MG63 (cell line): ENCODE results near the gene MARK2. TPM values are rescaled to one million over a fixed set of nuclear protein-coding genes. Genes with fewer than 3 reads are reported as not detected.
A peak's percentile ranks its signal among the peaks of the same experiment; 100 is the strongest.

Experiments used
- DNase-seq: peaks from one replicate; pipeline ENCODE4 v3.0.0-alpha.2; 2020
- H3K27me3 ChIP-seq: fragments of 250-450 bp; sonication (Bioruptor Pico); 2 replicates; pipeline ENCODE4 v1.5.1; 2020; ENCODE audit warnings: mild to moderate bottlenecking, moderate library complexity
- H3K36me3 ChIP-seq: fragments of 250-450 bp; sonication (Bioruptor Pico); 2 replicates; pipeline ENCODE4 v1.5.1; 2020; ENCODE audit warnings: mild to moderate bottlenecking, moderate library complexity
- H3K4me3 ChIP-seq: fragments of 250-450 bp; sonication (Bioruptor Pico); 2 replicates; pipeline ENCODE4 v1.5.1; 2020; ENCODE audit warnings: mild to moderate bottlenecking, moderate library complexity
- H3K9me3 ChIP-seq: fragments of 250-450 bp; sonication (Bioruptor Pico); 2 replicates; pipeline ENCODE4 v1.5.1; 2020; ENCODE audit warnings: mild to moderate bottlenecking, moderate library complexity
- total RNA-seq: library from RNA; depleted of rRNA; stranded (reverse); fragments of >200 nt; shearing (Covaris generic); gene quantifications from 2 replicates; pipeline ENCODE4 v1.2.3, GENCODE V29; 2014; ENCODE audit warnings: low replicate concordance

Gene MARK2
- total RNA-seq, 1 experiment from 2014 or later: 10.1 TPM

DNA sequence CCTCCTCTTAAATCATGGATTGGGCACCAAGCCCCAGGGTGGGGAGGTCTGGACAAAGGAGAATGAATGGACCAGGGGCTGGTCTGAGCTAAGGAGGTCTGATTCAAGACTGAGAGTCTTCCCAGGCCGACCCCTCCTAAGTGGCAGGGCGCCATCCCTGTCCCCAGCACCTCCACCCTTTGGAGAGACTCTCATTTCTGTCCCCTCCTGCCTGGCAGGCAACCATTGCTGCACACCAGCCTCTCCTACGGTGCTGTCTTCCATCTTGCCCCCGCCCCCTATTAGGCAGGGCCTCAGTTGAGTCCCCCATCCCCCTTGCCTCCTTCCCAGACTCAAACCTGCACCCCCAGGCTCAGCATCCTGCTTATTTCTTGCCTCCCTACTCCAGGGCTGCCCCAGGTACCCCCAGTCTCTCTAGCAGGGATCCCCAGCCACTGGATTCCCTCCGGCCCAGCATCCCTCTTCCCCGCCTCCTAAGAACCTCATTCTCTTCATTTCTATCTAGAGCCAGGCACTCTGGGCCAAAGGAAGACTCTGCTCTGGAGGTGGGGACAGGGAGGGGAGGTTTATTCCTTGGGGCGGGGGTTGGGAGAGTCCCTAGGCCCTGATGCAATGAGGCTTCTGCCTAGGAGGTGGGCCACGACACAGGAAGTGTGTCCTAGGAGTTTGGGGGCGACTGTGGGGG lies 79.7 kb downstream of the MARK2 start:
- no peaks in the 10 kb centered on the region for H3K9me3 ChIP-seq
- no peak overlapping the region for H3K4me3 ChIP-seq
- no peak for DNase-seq
- 0 out of 2 replicates have a peak, but pooled peaks cover 2% of the 10 kb centered on the region for H3K27me3 ChIP-seq
- no peaks in the 10 kb centered on the region for H3K36me3 ChIP-seq

GRCh38 chr11:63919267-63920125 lies 80.6 kb downstream of the MARK2 start:
- no peaks in the 10 kb centered on the region for H3K9me3 ChIP-seq
- H3K36me3 ChIP-seq: no peaks in the 10 kb centered on the region
- no peak overlapping the region for H3K4me3 ChIP-seq
- DNase-seq: no peak
- H3K27me3 ChIP-seq: 0 out of 2 replicates have a peak, but pooled peaks cover 2% of the 10 kb centered on the region

GRCh38 chr11:63920126-63920938 lies 81.4 kb downstream of the MARK2 start:
- H3K27me3 ChIP-seq: 0 out of 2 replicates have a peak, but pooled peaks cover 2% of the 10 kb centered on the region
- no peaks in the 10 kb centered on the region for H3K9me3 ChIP-seq
- no peak for DNase-seq
- no peaks in the 10 kb centered on the region for H3K36me3 ChIP-seq
- no peak overlapping the region for H3K4me3 ChIP-seq

- DNase-seq: no peak
- Histone ChIP-seq H3K27me3 (0 out of 2 replicates have a peak, but pooled peaks cover 2% of the 10 kb centered on the region), H3K4me3 (no peak overlapping the region), H3K36me3 (no peaks in the 10 kb centered on the region), H3K9me3 (no peaks in the 10 kb centered on the region)
Observed at GRCh38 chr11:63920939-63921417, 82.1 kb downstream of the MARK2 start.

GRCh38 chr11:63922673-63923192 lies 83.8 kb downstream of the MARK2 start:
- H3K4me3 ChIP-seq: no peak overlapping the region
- no peaks in the 10 kb centered on the region for H3K36me3 ChIP-seq
- DNase-seq: no peak
- H3K27me3 ChIP-seq: no peaks in the 10 kb centered on the region
- H3K9me3 ChIP-seq: no peaks in the 10 kb centered on the region

DNA sequence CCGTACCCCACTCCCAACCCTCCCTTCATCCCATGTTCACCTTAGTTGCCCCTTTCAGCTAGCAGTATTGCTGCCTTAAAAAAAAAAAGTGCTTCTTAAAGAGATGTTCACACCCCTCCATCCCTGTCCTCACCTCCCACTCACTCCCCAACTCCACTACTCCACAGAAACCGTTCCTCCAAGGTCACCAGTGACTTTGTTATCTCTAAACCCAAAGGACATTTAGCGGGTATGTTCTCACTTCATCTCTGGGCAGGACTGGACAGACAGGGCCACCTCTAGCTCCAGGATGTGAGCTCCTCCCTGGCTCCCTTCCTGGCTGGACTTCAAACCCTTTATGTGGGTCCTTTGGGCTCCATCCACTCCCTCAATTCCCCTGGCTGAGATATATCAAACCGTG lies 84.4 kb downstream of the MARK2 start:
- no peaks in the 10 kb centered on the region for H3K36me3 ChIP-seq
- no peak for DNase-seq

GRCh38 chr11:63929616-63930015 lies 90.7 kb downstream of the MARK2 start:
- H3K9me3 ChIP-seq: no peaks in the 10 kb centered on the region
- H3K27me3 ChIP-seq: 0 out of 2 replicates have a peak, but pooled peaks cover 3% of the 10 kb centered on the region
- H3K36me3 ChIP-seq: no peaks in the 10 kb centered on the region
- no peak for DNase-seq
- no peak overlapping the region for H3K4me3 ChIP-seq

More for the DNA sequence above, 84.4 kb downstream of the MARK2 start:
- no peaks in the 10 kb centered on the region for H3K9me3 ChIP-seq
- H3K4me3 ChIP-seq: no peak overlapping the region
- H3K27me3 ChIP-seq: 0 out of 2 replicates have a peak, but pooled peaks cover 1% of the 10 kb centered on the region

- DNase-seq: no peak
- Histone ChIP-seq H3K9me3 (no peaks in the 10 kb centered on the region), H3K36me3 (no peaks in the 10 kb centered on the region), H3K4me3 (no peak overlapping the region), H3K27me3 (0 out of 2 replicates have a peak, but pooled peaks cover 3% of the 10 kb centered on the region)
Observed at GRCh38 chr11:63931045-63931444, 92.1 kb downstream of the MARK2 start.

DNA sequence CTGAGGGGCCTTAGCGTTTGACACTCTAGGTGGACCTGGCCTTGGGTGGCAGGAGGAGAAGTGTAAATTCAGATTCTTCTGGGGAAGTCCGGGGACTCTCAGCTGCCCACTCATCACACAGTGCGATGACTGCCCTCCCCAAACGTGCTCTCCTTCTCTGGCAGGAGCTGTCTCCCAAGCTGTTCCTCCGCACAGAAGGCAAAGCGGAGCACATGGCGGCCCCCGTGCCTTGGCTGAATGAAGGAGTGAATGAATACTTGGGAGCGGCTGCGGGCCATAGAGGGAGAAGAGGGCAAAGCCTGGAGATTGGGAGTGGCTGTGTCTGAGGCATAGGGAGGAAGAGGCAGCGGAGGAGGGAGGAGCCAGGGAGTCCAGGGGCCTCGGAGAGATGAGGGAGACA lies 93.0 kb downstream of the MARK2 start:
- H3K27me3 ChIP-seq: 0 out of 2 replicates have a peak, but pooled peaks cover 3% of the 10 kb centered on the region
- no peak overlapping the region for H3K4me3 ChIP-seq
- H3K9me3 ChIP-seq: no peaks in the 10 kb centered on the region
- DNase-seq: no peak
- no peaks in the 10 kb centered on the region for H3K36me3 ChIP-seq

DNA sequence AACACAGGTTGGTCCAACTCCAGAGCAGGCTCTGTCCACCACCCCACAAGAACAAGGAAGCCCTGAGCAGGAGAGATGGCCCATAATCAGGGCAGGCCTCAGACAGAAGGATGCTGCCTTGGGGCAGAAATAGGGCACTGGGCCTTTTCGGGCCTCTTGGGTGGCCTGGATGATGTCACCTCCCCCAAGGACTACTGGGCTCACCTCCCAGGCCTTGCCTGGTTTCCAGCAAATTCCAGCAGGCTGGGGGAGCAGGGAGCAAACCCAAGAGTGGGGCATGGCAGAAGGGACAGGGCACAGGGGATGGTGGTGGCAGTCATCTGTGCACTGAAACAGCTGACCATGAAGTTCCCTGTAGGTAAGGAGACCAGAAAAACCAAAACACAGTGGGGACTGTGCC lies 94.5 kb downstream of the MARK2 start:
- Histone ChIP-seq H3K27me3 (0 out of 2 replicates have a peak, but pooled peaks cover under 1% of the 10 kb centered on the region), H3K9me3 (no peaks in the 10 kb centered on the region), H3K4me3 (no peak overlapping the region), H3K36me3 (no peaks in the 10 kb centered on the region)
- DNase-seq: no peak

- Histone ChIP-seq H3K9me3 (no peaks in the 10 kb centered on the region), H3K36me3 (no peaks in the 10 kb centered on the region; the same call in none of the 2 replicates), H3K27me3 (no peaks in the 10 kb centered on the region), H3K4me3 (peak overlapping the region; percentile 74)
- no peak for DNase-seq
Observed at GRCh38 chr11:63937713-63938478, 99.0 kb downstream of the MARK2 start.

GRCh38 chr11:63938479-63939396 lies 99.8 kb downstream of the MARK2 start, which contains the start of gene NAA40:
TSS of gene NAA40 (plus strand) at chr11:63939002. CDS start at chr11:63939097, 95 bp downstream.
- no peaks in the 10 kb centered on the region for H3K9me3 ChIP-seq
- peak within 1 kb of the TSS; percentile 74 for H3K4me3 ChIP-seq
- DNase-seq: peak; percentile 89
- no peaks in the 10 kb centered on the region for H3K27me3 ChIP-seq
- no peaks in the 10 kb centered on the region; the same call in none of the 2 replicates for H3K36me3 ChIP-seq

GRCh38 chr11:63939397-63939891 lies 100.5 kb downstream of the MARK2 start:
- H3K27me3 ChIP-seq: no peaks in the 10 kb centered on the region
- DNase-seq: no peak
- no peaks in the 10 kb centered on the region; the same call in none of the 2 replicates for H3K36me3 ChIP-seq
- no peaks in the 10 kb centered on the region for H3K9me3 ChIP-seq
- H3K4me3 ChIP-seq: peak overlapping the region; percentile 74

DNA sequence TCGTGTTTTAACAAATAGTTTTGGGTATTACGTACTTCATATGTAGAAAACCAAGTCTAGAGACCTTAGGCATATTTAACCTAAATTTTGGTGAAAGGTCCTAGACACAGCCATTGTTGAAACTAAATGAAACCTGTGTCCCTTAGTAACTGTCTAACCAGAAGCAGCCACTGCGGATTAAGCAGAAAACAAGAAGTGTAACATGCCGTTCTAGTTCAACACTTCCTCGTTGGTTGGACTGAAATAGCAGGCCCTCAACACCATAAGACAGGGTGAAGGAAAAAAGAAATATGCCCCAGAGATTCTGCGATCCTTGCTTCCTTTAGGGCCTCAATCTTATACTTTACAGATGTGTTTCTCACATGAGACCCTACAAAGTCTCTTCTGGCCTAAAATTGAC lies 101.9 kb downstream of the MARK2 start:
- no peaks in the 10 kb centered on the region; the same call in none of the 2 replicates for H3K36me3 ChIP-seq
- H3K9me3 ChIP-seq: no peaks in the 10 kb centered on the region
- H3K27me3 ChIP-seq: no peaks in the 10 kb centered on the region
- DNase-seq: no peak
- H3K4me3 ChIP-seq: no peak overlapping the region
